WTC11 (cell line): ENCODE data around the gene C19orf47. TPM values are rescaled to one million over a fixed set of nuclear protein-coding genes. Genes with fewer than 3 reads are reported as not detected.

ENCODE experiments used
- ATAC-seq: fragments of 200-7000 bp; cut with Tn5 transposase; 2 replicates; pipeline ENCODE4 v1.10.0; 2021; ENCODE audit warnings: mild to moderate bottlenecking, moderate library complexity
- CTCF ChIA-PET: fragments of 300-600 bp; sonication (Branson Sonifier 250); formaldehyde crosslinking; loops from one replicate; lab custom pipeline; 2021; ENCODE audit warnings: antibody characterized with exemption; lab: Charles Lee
- POLR2A ChIA-PET: fragments of 350-600 bp; sonication (Branson Sonifier 250); formaldehyde crosslinking; loops from one replicate; lab custom pipeline; 2021; ENCODE audit warnings: antibody characterized with exemption; lab: Charles Lee
- DNase-seq: peaks from one replicate; pipeline ENCODE4 v3.0.0; 2021; ENCODE audit warnings: low spot score
- H3K27ac Mint-ChIP-seq: 2 replicates; pipeline ENCODE4 v1.8.0; 2021; ENCODE audit warnings: mixed read lengths
- H3K27me3 Mint-ChIP-seq: 2 replicates; pipeline ENCODE4 v1.8.0; 2021; ENCODE audit warnings: low read depth, mild to moderate bottlenecking, moderate library complexity, mixed read lengths
- H3K36me3 Mint-ChIP-seq: 2 replicates; pipeline ENCODE4 v1.8.0; 2021; ENCODE audit warnings: mixed read lengths
- H3K4me1 Mint-ChIP-seq: 2 replicates; pipeline ENCODE4 v1.8.0; 2022; ENCODE audit warnings: mixed read lengths
- H3K4me3 Mint-ChIP-seq: 2 replicates; pipeline ENCODE4 v1.8.0; 2021; ENCODE audit warnings: mild to moderate bottlenecking, moderate library complexity, mixed read lengths
- H3K9me3 Mint-ChIP-seq: 2 replicates; pipeline ENCODE4 v1.8.0; 2021; ENCODE audit warnings: mixed read lengths
- AR ChIP-seq: fragments of 250-450 bp; sonication (Bioruptor Pico); IDR thresholded peaks from 2 replicates; pipeline ENCODE4 v1.9.0; 2021; ENCODE audit warnings: mild to moderate bottlenecking
- ATF2 ChIP-seq: sonication (generic); formaldehyde crosslinking; IDR thresholded peaks from 2 replicates; pipeline ENCODE4 v1.8.1; 2022; ENCODE audit warnings: low read depth, missing genetic modification reagents, borderline replicate concordance
- FOXP1 ChIP-seq: sonication (generic); formaldehyde crosslinking; IDR thresholded peaks from 2 replicates; pipeline ENCODE4 v1.8.0; 2022; ENCODE audit warnings: missing genetic modification reagents, mild to moderate bottlenecking, moderate library complexity, borderline replicate concordance
- JUN ChIP-seq: sonication (generic); formaldehyde crosslinking; IDR thresholded peaks from 2 replicates; pipeline ENCODE4 v1.8.0; 2023; ENCODE audit warnings: mild to moderate bottlenecking, missing genetic modification reagents
- MXD4 ChIP-seq: fragments of 250-450 bp; sonication (Bioruptor Pico); IDR thresholded peaks from 2 replicates; pipeline ENCODE4 v1.8.0; 2021; ENCODE audit warnings: mild to moderate bottlenecking, moderate library complexity, borderline replicate concordance
- NR2C2 ChIP-seq: sonication (generic); formaldehyde crosslinking; IDR thresholded peaks from 2 replicates; pipeline ENCODE4 v1.8.0; 2022; ENCODE audit warnings: mild to moderate bottlenecking, missing genetic modification reagents
- PRDM15 ChIP-seq: sonication (generic); formaldehyde crosslinking; IDR thresholded peaks from 2 replicates; pipeline ENCODE4 v1.8.0; 2022; ENCODE audit warnings: missing genetic modification reagents
- SMAD4 ChIP-seq: sonication (generic); formaldehyde crosslinking; IDR thresholded peaks from 2 replicates; pipeline ENCODE4 v1.8.0; 2022; ENCODE audit warnings: mild to moderate bottlenecking, missing genetic modification reagents
- SOX15 ChIP-seq: fragments of 250-450 bp; sonication (Bioruptor Pico); IDR thresholded peaks from 2 replicates; pipeline ENCODE4 v1.9.0; 2021; ENCODE audit warnings: mild to moderate bottlenecking
- TP53 ChIP-seq: sonication (generic); formaldehyde crosslinking; IDR thresholded peaks from 2 replicates; pipeline ENCODE4 v1.8.1; 2023; ENCODE audit warnings: mild to moderate bottlenecking, missing genetic modification reagents
- ZBTB21 ChIP-seq: sonication (generic); formaldehyde crosslinking; IDR thresholded peaks from 2 replicates; pipeline ENCODE4 v1.8.1; 2023; ENCODE audit warnings: mild to moderate bottlenecking, missing genetic modification reagents, borderline replicate concordance
- ZMAT4 ChIP-seq: fragments of 250-450 bp; sonication (Bioruptor Pico); IDR thresholded peaks from 2 replicates; pipeline ENCODE4 v1.9.0; 2021; ENCODE audit warnings: mild to moderate bottlenecking
- ZNF263 ChIP-seq: sonication (generic); formaldehyde crosslinking; IDR thresholded peaks from 2 replicates; pipeline ENCODE4 v1.8.1; 2022; ENCODE audit warnings: low read depth, mild to moderate bottlenecking, moderate library complexity, missing genetic modification reagents
- ZNF317 ChIP-seq: sonication (generic); formaldehyde crosslinking; IDR thresholded peaks from 2 replicates; pipeline ENCODE4 v1.8.1; 2023; ENCODE audit warnings: low read depth, mild to moderate bottlenecking, moderate library complexity, missing genetic modification reagents, borderline replicate concordance
- ZNF671 ChIP-seq: fragments of 250-450 bp; sonication (Bioruptor Pico); IDR thresholded peaks from 2 replicates; pipeline ENCODE4 v1.8.0; 2021; ENCODE audit warnings: mild to moderate bottlenecking
- ZSCAN18 ChIP-seq: fragments of 250-450 bp; sonication (Bioruptor Pico); IDR thresholded peaks from 2 replicates; pipeline ENCODE4 v2.1.2; 2022; ENCODE audit warnings: mild to moderate bottlenecking, moderate library complexity
- total RNA-seq: library from RNA; stranded (reverse); gene quantifications from 3 replicates; pipeline ENCODE4 v1.2.3, GENCODE V29; 2021
- TF ChIP-seq, protein P1 (sequence below): fragments of 250-450 bp; sonication (Bioruptor Pico); IDR thresholded peaks from 2 replicates; pipeline ENCODE4 v1.8.0; 2021; ENCODE audit warnings: mild to moderate bottlenecking
- TF ChIP-seq, protein P2 (sequence below): sonication (generic); formaldehyde crosslinking; IDR thresholded peaks from 2 replicates; pipeline ENCODE4 v1.8.1; 2023; ENCODE audit warnings: mild to moderate bottlenecking, moderate library complexity, missing genetic modification reagents

C19orf47 gene
- total RNA-seq, 1 experiment from 2014 or later, result 15.6 TPM

GRCh38 chr19:40383668-40384248, 35.6 kb upstream of the C19orf47 start:
- no peak for ATAC-seq
- Mint-ChIP-seq H3K27ac (no peak overlapping the region), H3K4me3 (no peak overlapping the region), H3K4me1 (0 out of 2 replicates have a peak, but pooled peaks cover 4% of the 10 kb centered on the region), H3K9me3 (no peaks in the 10 kb centered on the region), H3K36me3 (no peaks in the 10 kb centered on the region), H3K27me3 (no peaks in the 10 kb centered on the region)
- TF ChIP-seq, protein P1, sequence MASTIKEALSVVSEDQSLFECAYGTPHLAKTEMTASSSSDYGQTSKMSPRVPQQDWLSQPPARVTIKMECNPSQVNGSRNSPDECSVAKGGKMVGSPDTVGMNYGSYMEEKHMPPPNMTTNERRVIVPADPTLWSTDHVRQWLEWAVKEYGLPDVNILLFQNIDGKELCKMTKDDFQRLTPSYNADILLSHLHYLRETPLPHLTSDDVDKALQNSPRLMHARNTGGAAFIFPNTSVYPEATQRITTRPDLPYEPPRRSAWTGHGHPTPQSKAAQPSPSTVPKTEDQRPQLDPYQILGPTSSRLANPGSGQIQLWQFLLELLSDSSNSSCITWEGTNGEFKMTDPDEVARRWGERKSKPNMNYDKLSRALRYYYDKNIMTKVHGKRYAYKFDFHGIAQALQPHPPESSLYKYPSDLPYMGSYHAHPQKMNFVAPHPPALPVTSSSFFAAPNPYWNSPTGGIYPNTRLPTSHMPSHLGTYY, result no peak
- TF ChIP-seq ZSCAN18 (CRISPR knock-in tag) (no peak), JUN (CRISPR knock-in tag) (no peak), TP53 (CRISPR knock-in tag) (no peak), PRDM15 (no peak), AR (CRISPR knock-in tag) (no peak), MXD4 (CRISPR knock-in tag) (no peak), NR2C2 (CRISPR knock-in tag) (no peak), ZNF263 (CRISPR knock-in tag) (no peak), SMAD4 (no peak), ZMAT4 (CRISPR knock-in tag) (no peak)
- TF ChIP-seq, protein P2, sequence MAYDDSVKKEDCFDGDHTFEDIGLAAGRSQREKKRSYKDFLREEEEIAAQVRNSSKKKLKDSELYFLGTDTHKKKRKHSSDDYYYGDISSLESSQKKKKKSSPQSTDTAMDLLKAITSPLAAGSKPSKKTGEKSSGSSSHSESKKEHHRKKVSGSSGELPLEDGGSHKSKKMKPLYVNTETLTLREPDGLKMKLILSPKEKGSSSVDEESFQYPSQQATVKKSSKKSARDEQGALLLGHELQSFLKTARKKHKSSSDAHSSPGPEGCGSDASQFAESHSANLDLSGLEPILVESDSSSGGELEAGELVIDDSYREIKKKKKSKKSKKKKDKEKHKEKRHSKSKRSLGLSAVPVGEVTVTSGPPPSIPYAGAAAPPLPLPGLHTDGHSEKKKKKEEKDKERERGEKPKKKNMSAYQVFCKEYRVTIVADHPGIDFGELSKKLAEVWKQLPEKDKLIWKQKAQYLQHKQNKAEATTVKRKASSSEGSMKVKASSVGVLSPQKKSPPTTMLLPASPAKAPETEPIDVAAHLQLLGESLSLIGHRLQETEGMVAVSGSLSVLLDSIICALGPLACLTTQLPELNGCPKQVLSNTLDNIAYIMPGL (CRISPR knock-in tag), result no peak
- no peak for DNase-seq
- ChIA-PET CTCF (interaction anchor here (0.7 to 1.5 kb wide), 6 partner anchors 9 to 140 kb away, joined by 3 to 5 read pairs (median 4); partner anchors contain the start of genes C19orf47 and PLD3), POLR2A (no interaction called here)

DNA sequence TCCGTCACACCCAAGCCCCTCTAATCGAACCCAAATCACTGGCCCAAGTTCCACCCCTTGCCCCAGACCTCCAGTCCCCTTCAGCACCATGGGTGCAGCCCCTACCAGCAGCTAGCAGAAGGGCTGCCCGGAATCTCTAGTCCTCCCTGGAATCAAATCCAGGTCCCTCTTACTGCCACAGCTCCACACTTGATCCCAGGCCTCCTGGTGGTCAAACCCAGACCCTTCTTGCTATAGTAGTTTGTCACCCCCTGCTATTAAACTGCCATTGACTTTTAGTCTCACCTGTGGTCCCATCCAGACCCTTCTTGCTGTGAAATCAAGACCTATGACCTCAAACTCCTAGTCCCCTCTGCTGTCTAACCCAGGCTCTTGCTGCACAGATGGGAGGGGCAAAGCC, 33.1 kb upstream of the C19orf47 start:
- peak overlapping the region; percentile 45; the same call in 1 of the 2 replicates for H3K27ac Mint-ChIP-seq
- ChIA-PET CTCF (interaction anchor here (0.7 to 3.3 kb wide), 12 partner anchors 9 to 164 kb away, joined by 3 to 28 read pairs (median 4); partner anchors contain the start of gene SERTAD1), POLR2A (no interaction called here)
- H3K27me3 Mint-ChIP-seq, result no peaks in the 10 kb centered on the region
- H3K4me1 Mint-ChIP-seq, result 0 out of 2 replicates have a peak, but pooled peaks cover 4% of the 10 kb centered on the region
- H3K36me3 Mint-ChIP-seq, result no peaks in the 10 kb centered on the region
- peak; percentile 71 for ATAC-seq
- no peak for DNase-seq
- no peak overlapping the region for H3K4me3 Mint-ChIP-seq
- no peaks in the 10 kb centered on the region for H3K9me3 Mint-ChIP-seq
- no peak for TF ChIP-seq FOXP1 (CRISPR knock-in tag)
- TF ChIP-seq ZNF671, result no peak
- TF ChIP-seq SOX15 (CRISPR knock-in tag), result no peak
- no peak for TF ChIP-seq ATF2 (CRISPR knock-in tag)
- no peak for TF ChIP-seq MXD4 (CRISPR knock-in tag)
- no peak for TF ChIP-seq JUN (CRISPR knock-in tag)
- TF ChIP-seq ZNF317 (CRISPR knock-in tag), result no peak
- TF ChIP-seq AR (CRISPR knock-in tag), result no peak
- TF ChIP-seq ZBTB21 (CRISPR knock-in tag), result no peak
